ENCODE measurements around the gene CREB3.
A peak's percentile ranks its signal among the peaks of the same experiment; 100 is the strongest.

Gene CREB3

DNA sequence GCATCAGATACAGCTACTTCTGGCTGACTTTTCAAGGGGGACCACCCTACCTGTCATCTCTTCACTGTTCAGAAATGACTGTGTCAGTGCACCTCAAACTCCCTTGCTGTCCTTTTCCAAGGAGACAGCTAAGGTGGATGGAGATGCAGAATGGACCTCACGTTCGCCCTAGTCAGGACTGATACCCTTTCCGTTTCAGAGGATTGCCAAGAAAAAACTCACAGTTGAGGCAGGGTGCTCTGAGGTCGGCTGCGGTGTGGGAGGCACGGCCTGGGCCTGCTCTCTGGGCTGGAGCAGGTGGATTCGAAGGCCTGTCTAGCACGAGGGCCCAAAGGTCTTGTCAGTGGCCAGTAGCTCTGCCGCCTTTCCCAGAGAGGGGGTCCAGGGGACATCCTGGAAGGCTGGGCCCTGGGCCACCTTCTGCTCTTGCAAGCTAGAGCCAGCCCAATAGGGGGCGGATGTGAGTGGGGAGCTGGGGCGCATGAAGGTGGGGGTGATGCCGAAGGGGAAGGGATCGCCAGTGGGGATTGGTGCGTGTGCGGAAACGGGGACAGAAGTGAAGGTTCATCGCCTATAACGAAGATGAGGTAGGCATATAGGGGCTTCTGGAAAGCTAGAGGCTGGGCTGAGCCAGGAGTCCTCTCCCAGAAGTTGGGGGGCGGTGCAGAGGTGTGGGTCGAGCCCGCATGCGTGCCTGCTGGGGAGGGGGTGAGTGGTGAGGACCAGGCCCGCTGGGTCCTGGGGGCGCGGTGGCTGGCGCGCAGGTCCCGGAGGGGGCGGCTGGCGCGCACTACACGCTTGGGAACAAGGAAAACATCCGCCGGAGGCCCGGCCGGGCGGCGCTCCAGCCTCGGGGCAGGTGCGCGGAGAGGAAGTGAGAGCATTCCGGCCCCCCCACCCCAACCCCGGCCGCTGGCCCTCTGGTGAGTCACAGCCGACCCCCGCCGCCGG, 24.1 kb downstream of the CREB3 start:
- DNase-seq, result peak; percentile 77 to 80
- no peak for TF ChIP-seq GATA1 (IDR thresholded peaks at IDR 0.05; ENCODE audit: low read depth, low read length)
- peak; percentile 28 for TF ChIP-seq POLR2A (IDR thresholded peaks at IDR 0.05; ENCODE audit: low read length)

DNA sequence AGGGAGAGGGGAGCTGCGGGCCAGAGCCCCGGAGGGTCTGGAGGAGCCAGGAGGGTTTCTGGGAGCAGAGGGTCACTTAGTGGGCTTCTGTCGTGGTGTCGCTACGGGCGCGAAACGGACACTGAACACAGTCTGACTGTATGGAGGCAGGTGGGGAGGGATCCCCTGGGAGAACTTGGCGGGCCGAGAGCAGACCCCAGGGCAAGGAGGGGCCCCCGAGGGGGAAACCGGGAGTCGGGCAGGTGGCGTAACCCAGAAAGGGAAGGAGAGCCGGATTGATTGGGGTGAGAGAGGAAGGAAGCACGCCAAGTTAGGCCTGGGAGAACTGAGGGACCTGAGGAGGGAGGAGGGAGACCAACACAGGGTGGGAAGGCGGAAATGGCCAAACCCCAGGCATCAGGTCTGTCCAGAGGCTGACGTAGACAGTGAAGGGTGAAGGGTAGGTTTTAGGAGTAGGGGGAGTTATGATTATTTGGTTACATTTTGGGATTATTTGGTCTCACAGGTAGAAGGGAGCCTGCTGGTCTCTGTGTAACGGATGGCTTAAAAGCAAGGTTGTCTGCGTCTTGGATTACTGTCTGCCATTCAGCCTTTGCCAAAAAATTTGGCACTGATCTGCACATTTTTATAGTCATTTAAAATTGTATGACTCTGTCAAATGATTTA, 24.9 kb downstream of the CREB3 start:
- DNase-seq, result peak; percentile 47 to 49
- TF ChIP-seq POLR2A (IDR thresholded peaks at IDR 0.05; ENCODE audit: low read length) (peak; percentile 63), GATA1 (IDR thresholded peaks at IDR 0.05; ENCODE audit: low read depth, low read length) (no peak)

- TF ChIP-seq POLR2A (IDR thresholded peaks at IDR 0.05; ENCODE audit: low read length) (no peak), GATA1 (IDR thresholded peaks at IDR 0.05; ENCODE audit: low read depth, low read length) (no peak)
- no peak for DNase-seq
Observed at GRCh38 chr9:35757892-35758275, 25.4 kb downstream of the CREB3 start.

DNA sequence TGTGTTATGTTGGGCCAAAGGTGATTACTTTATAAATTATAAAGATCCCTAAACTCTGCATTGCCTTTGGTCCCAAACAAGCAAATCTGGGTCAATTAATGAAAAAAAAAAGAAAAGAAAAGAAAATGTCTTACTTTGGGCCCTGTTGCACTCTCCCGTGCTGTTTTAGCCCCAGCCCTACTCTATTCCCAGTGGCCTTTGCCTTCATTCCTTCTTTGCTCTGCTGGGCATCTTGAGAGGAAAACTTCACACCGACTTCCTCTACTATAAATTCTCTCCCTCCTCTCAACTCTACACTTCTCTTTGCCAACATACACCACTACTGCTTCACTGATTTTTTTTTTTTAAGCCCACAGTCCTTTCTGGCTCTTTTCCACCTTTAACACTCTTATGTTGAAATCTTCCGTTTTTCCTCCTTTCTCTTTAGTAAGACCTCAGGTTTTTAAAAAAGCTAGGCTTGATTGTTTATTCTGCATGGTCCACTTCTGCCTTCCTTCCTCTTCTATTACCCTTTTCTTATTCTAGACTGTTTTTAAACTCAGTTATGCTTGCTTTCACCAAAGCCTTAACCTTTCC, 26.1 kb downstream of the CREB3 start:
- TF ChIP-seq POLR2A (IDR thresholded peaks at IDR 0.05; ENCODE audit: low read length) (no peak), GATA1 (IDR thresholded peaks at IDR 0.05; ENCODE audit: low read depth, low read length) (no peak)
- no peak for DNase-seq

GRCh38 chr9:35759795-35760194, 27.3 kb downstream of the CREB3 start:
- no peak for DNase-seq

GRCh38 chr9:35760651-35761050, 28.2 kb downstream of the CREB3 start:
- TF ChIP-seq GATA1 (IDR thresholded peaks at IDR 0.05; ENCODE audit: low read depth, low read length), result no peak
- TF ChIP-seq POLR2A (IDR thresholded peaks at IDR 0.05; ENCODE audit: low read length), result no peak
- no peak for DNase-seq

More at GRCh38 chr9:35759795-35760194, 27.3 kb downstream of the CREB3 start:
- TF ChIP-seq POLR2A (IDR thresholded peaks at IDR 0.05; ENCODE audit: low read length) (no peak), GATA1 (IDR thresholded peaks at IDR 0.05; ENCODE audit: low read depth, low read length) (no peak)

DNA sequence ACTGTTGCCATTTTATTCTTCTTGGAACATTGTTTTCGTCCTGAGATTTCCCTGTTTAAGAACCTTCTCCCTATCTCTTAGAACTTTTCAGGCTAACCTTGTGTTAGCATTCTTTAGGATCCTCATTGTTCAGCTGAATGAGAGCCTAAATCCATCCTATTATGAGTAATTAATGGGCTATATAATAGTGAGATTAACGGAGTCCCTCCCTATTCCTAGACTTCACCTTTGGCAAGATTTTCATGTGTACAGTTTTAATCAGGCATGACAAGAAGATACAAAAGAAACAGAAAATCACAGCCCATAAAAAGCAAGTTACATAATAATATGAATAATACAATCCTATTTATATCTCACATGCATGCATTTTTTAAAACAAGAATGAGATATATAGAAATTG, 30.7 kb downstream of the CREB3 start:
- no peak for DNase-seq
- TF ChIP-seq POLR2A (IDR thresholded peaks at IDR 0.05; ENCODE audit: low read length) (no peak), GATA1 (IDR thresholded peaks at IDR 0.05; ENCODE audit: low read depth, low read length) (no peak)

DNA sequence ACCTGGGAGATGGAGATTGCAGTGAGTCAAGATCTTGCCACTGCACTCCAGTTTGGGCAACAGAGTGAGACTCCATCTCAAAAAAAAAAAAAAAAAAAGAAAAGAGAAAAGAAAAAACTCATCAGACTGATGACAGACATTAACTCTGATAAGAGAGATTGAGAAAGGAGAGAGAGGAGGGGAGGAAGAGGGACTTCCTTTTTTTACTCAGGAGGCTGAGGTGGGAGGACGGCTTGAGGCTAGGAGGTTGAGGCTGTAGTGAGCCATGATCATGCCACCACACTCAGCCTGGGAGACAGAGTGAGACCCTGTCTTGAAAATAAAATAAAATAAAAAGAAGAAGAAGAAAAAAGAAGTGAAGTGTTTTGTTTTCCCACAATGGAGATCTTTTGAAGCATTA, 31.3 kb downstream of the CREB3 start:
- DNase-seq, result no peak
- no peak for TF ChIP-seq GATA1 (IDR thresholded peaks at IDR 0.05; ENCODE audit: low read depth, low read length)
- TF ChIP-seq POLR2A (IDR thresholded peaks at IDR 0.05; ENCODE audit: low read length), result no peak

DNA sequence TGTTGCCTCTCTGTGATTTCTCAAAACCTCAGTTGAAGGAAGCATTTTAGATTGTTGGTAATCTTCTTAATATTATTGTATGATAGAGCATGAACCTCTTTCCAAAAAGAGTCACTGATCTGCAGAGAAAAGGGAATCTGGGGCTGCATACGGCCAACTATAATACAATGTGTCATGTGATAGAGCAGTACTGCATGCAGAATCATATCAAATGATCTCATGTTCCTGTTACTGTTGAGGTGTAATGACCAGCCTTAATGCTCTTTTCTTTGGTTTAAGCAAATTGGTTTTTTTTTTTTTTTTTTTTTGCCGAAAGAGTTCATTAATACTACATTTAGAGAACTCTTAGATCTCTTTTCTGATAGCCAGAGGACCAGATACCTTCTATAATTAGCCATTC, 34.5 kb downstream of the CREB3 start:
- no peak for DNase-seq
- no peak for TF ChIP-seq POLR2A (IDR thresholded peaks at IDR 0.05; ENCODE audit: low read length)
- no peak for TF ChIP-seq GATA1 (IDR thresholded peaks at IDR 0.05; ENCODE audit: low read depth, low read length)

DNA sequence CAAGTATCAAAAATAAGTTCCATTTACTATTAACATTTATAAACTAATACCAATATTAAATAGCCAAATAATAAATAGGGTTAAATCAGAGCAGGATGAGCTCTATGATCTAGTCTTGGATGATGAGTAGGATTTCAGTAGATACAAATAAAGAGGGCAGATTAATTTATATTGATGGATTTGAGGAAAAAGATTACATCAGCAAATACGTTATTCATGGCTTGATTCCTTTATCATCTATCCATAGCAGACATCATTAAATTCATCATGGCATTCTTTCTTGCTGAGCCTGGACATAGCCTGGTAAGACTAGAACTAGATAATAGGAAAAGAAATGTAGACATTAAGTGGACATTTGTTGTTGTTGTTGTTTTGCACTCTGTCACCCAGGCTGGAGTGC, 35.0 kb downstream of the CREB3 start:
- TF ChIP-seq GATA1 (IDR thresholded peaks at IDR 0.05; ENCODE audit: low read depth, low read length) (no peak), POLR2A (IDR thresholded peaks at IDR 0.05; ENCODE audit: low read length) (no peak)
- DNase-seq, result no peak

- no peak for DNase-seq
- no peak for TF ChIP-seq POLR2A (IDR thresholded peaks at IDR 0.05; ENCODE audit: low read length)
- TF ChIP-seq GATA1 (IDR thresholded peaks at IDR 0.05; ENCODE audit: low read depth, low read length), result no peak
Observed at GRCh38 chr9:35769763-35770162, 37.3 kb downstream of the CREB3 start.

GRCh38 chr9:35771075-35771433, 38.6 kb downstream of the CREB3 start:
- DNase-seq, result no peak

DNA sequence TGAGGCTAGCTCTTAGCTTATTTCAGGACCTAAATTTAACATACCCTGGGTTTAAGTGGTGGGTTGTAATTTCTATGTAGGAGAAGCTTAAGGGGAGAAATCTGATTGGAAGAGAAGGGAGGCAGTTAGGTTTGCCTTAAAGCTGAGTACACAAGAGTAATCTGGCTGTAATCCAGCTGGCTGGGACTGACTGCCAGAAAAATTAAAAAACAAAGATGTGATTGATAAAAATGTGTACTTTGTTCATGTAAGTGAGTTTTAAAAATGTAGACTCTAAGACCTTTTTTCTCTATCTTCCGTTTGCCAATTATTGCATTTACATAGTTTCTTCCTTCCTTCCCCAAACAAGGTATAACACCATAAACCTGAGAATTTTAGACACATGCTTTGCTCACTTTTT, 39.1 kb downstream of the CREB3 start:
- peak; percentile 27 to 50 for DNase-seq
- TF ChIP-seq GATA1 (IDR thresholded peaks at IDR 0.05; ENCODE audit: low read depth, low read length) (no peak), POLR2A (IDR thresholded peaks at IDR 0.05; ENCODE audit: low read length) (no peak)

More at GRCh38 chr9:35771075-35771433, 38.6 kb downstream of the CREB3 start:
- no peak for TF ChIP-seq GATA1 (IDR thresholded peaks at IDR 0.05; ENCODE audit: low read depth, low read length)
- TF ChIP-seq POLR2A (IDR thresholded peaks at IDR 0.05; ENCODE audit: low read length), result no peak

- DNase-seq, result no peak
- TF ChIP-seq GATA1 (IDR thresholded peaks at IDR 0.05; ENCODE audit: low read depth, low read length) (no peak), POLR2A (IDR thresholded peaks at IDR 0.05; ENCODE audit: low read length) (no peak)
Observed at GRCh38 chr9:35771943-35772342, 39.5 kb downstream of the CREB3 start.
